ENCODE results near the gene SLF2. TPM values are rescaled to one million over a fixed set of nuclear protein-coding genes. Genes with fewer than 3 reads are reported as not detected.

Gene SLF2
- total and polyA plus RNA-seq, 2 of the 13 experiments (the other 11 are each of a cell fraction or from before 2014, with no cell fraction given): 12.2 to 48.1 TPM

GRCh38 chr10:101013365-101013825 is 100.6 kb downstream of the SLF2 start:
- in situ Hi-C loops (cut with HindIII; ENCODE audit: extremely low pct_ligation_motif_present, low pct_unique_long_range_greater_than_20kb): no loop called here
- Histone ChIP-seq H3K36me3 (replicated peaks in 1 of 2; ENCODE audit: control insufficient read depth in 1 of 2, insufficient read depth in 2 of 2, low read length in 2 of 2) (no peaks in the 10 kb centered on the region), H3K79me2 (ENCODE audit: insufficient read depth, low read length) (no peaks in the 10 kb centered on the region), H3K27ac (ENCODE audit: extremely low read length, insufficient read depth, low read length) (no peak overlapping the region), H3K9ac (ENCODE audit: insufficient read depth, low read depth, low read length) (no peak overlapping the region), H3K4me3 (replicated peaks in 1 of 3; ENCODE audit: insufficient read depth in 1 of 3, low read depth in 2 of 3, low read length in 3 of 3) (no peak overlapping the region), H4K20me1 (ENCODE audit: insufficient read depth, low read length) (no peaks in the 10 kb centered on the region), H2AFZ (ENCODE audit: low read length) (no peak overlapping the region), H3K27me3 (ENCODE audit: control insufficient read depth in 1 of 2, insufficient read depth in 2 of 2, low read length in 2 of 2) (no peaks in the 10 kb centered on the region), H3K4me1 (ENCODE audit: insufficient read depth, low read length) (peaks cover 75% of the 10 kb centered on the region), H3K9me3 (ENCODE audit: low read length) (no peaks in the 10 kb centered on the region), H3K4me2 (ENCODE audit: low read depth, low read length) (peak overlapping the region; percentile 89)
- ATAC-seq (no peak), FAIRE-seq (no peak), DNase-seq (ENCODE audit: low spot score) (no peak)
- BruUV-seq (replicated peaks): no TSS peak
- POLR2A ChIA-PET: interaction anchor here (6.0 kb wide), 1 partner anchor 15 kb away, joined by 56 read pairs; the partner anchor contains the start of gene LZTS2
- TF ChIP-seq ZBTB34 (CRISPR knock-in tag; IDR thresholded peaks at IDR 0.05) (no peak), SALL1 (CRISPR knock-in tag; IDR thresholded peaks at IDR 0.05) (0 out of 2 replicates have a peak, but pooled peaks have one; percentile 4)
- CTCF ChIA-PET (ENCODE audit: low intra/inter-chr PET ratio, low total read pairs): interaction anchor here (1.2 to 6.1 kb wide), 6 partner anchors 17 to 342 kb away, joined by 3 to 240 read pairs (median 4); partner anchors contain the start of genes LZTS2 and SEMA4G
- intact Hi-C loops (cut with micrococcal nuclease; ENCODE audit: unreplicated experiment): loop anchor here (2.0 to 5.0 kb wide), 2 partner anchors 43 to 136 kb away; no protein-coding TSS in a partner anchor
- 65% methylated on average over 9 of the region's 9 CpGs for WGBS (ENCODE audit: low lambda C conversion rate)

GRCh38 chr10:101014230-101014884 is 101.6 kb downstream of the SLF2 start:
- ATAC-seq (peak; percentile 3; the same call in 2 of the 3 replicates), FAIRE-seq (peak; percentile 58), DNase-seq (ENCODE audit: low spot score) (no peak)
- in situ Hi-C loops (cut with HindIII; ENCODE audit: extremely low pct_ligation_motif_present, low pct_unique_long_range_greater_than_20kb): no loop called here
- ChIA-PET CTCF (ENCODE audit: low intra/inter-chr PET ratio, low total read pairs) (interaction anchor here (1.2 to 6.1 kb wide), 5 partner anchors 18 to 80 kb away, joined by 3 to 240 read pairs (median 4); partner anchors contain the start of genes LZTS2 and SEMA4G), POLR2A (interaction anchor here (0.6 to 6.0 kb wide), 4 partner anchors 16 to 53 kb away, joined by 3 to 56 read pairs (median 4); partner anchors contain the start of genes LZTS2, PDZD7 and SFXN3)
- intact Hi-C loops (cut with micrococcal nuclease; ENCODE audit: unreplicated experiment): loop anchor here (5.0 kb wide), 1 partner anchor 137 kb away; no protein-coding TSS in a partner anchor
- Histone ChIP-seq H3K9me3 (ENCODE audit: low read length) (no peaks in the 10 kb centered on the region), H3K79me2 (ENCODE audit: insufficient read depth, low read length) (no peaks in the 10 kb centered on the region), H3K4me2 (ENCODE audit: low read depth, low read length) (peak overlapping the region; percentile 54), H3K36me3 (replicated peaks in 1 of 2; ENCODE audit: control insufficient read depth in 1 of 2, insufficient read depth in 2 of 2, low read length in 2 of 2) (no peaks in the 10 kb centered on the region), H3K27ac (ENCODE audit: extremely low read length, insufficient read depth, low read length) (no peak overlapping the region), H3K4me3 (replicated peaks in 1 of 3; ENCODE audit: insufficient read depth in 1 of 3, low read depth in 2 of 3, low read length in 3 of 3) (peak overlapping the region in 1 of 3 experiments; percentile 31; a peak in 2 of 6 replicates), H3K9ac (ENCODE audit: insufficient read depth, low read depth, low read length) (no peak overlapping the region), H4K20me1 (ENCODE audit: insufficient read depth, low read length) (no peaks in the 10 kb centered on the region), H3K4me1 (ENCODE audit: insufficient read depth, low read length) (peaks cover 75% of the 10 kb centered on the region), H3K27me3 (ENCODE audit: control insufficient read depth in 1 of 2, insufficient read depth in 2 of 2, low read length in 2 of 2) (peaks cover 0 to 3% of the 10 kb centered on the region in 2 experiments; a peak in 1 of 5 replicates), H2AFZ (ENCODE audit: low read length) (no peak overlapping the region)
- 16% methylated on average over 7 of the region's 11 CpGs for WGBS (ENCODE audit: low lambda C conversion rate)
- BruUV-seq (replicated peaks): no TSS peak
- peak; percentile 41; the same call in 1 of the 2 replicates for TF ChIP-seq CBX5 (CRISPR knock-in tag; IDR thresholded peaks at IDR 0.05; ENCODE audit: borderline replicate concordance)
- no peak for TF ChIP-seq ZBTB4 (CRISPR knock-in tag; IDR thresholded peaks at IDR 0.05; ENCODE audit: borderline replicate concordance)
- TF ChIP-seq SP4 (CRISPR knock-in tag; IDR thresholded peaks at IDR 0.05): no peak
- TF ChIP-seq CTCF (CRISPR knock-in tag; IDR thresholded peaks at IDR 0.05): peak; percentile 92
- TF ChIP-seq ATF1 (CRISPR knock-in tag; IDR thresholded peaks at IDR 0.05): no peak

Data from HepG2 (cell line).